Measurements from ENCODE around the gene COL4A2.

DNA sequence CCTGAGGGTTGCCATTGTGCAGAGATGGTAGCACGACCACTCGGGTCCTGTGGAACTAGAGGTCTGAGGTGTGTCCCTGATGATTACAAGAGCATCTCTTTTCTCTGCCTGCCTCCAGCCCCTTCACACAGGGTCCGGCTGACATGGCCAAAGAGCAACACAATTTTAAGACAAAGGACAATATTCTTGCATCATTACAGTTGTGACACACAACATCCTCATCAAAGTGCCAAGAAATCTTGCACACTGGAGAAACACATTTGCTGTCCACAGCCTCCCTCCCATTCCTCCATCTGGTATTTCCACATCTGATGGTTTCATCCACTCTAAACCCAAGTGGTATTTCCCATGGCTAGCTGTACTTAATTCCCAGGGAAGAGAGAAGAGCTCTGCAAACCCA lies 12.9 kb upstream of the COL4A2 start:
- TF ChIP-seq CTCF (IDR thresholded peaks at IDR 0.05; ENCODE audit: insufficient read depth, low read depth, low read length) (no peak), EZH2 (IDR thresholded peaks at IDR 0.05; ENCODE audit: insufficient read depth, low read length) (no peak)

Measured in astrocyte (in vitro differentiated cells and primary cell).